Spinal cord (tissue), 10 donors: ENCODE data around the gene SERPINB6. TPM values are rescaled to one million over a fixed set of nuclear protein-coding genes. Genes with fewer than 3 reads are reported as not detected.
A peak's percentile ranks its signal among the peaks of the same experiment; 100 is the strongest.
"Not testable (repeated sequence)": the region's sequence is repeated elsewhere in the genome, so short reads cannot be mapped to it uniquely, and the experiment has no call there.

ENCODE experiments used
- DNase-seq, 6 donors: peaks; one replicate each; pipeline versions ENCODE4 v3.0.0 to v3.0.0-alpha.2; 2013 to 2015; ENCODE audit warnings: low spot score in 6 of 6, low read depth in 4 of 6
- H3K27ac ChIP-seq: one replicate; pipeline ENCODE4 v1.5.1; 2013; ENCODE audit warnings: low read depth, low read length, control low read depth
- H3K27me3 ChIP-seq: one replicate; pipeline ENCODE4 v1.6.1; 2013; ENCODE audit warnings: low read length; ENCODE audit not compliant: control insufficient read depth, insufficient read depth
- H3K36me3 ChIP-seq: one replicate; pipeline ENCODE4 v1.6.1; 2013; ENCODE audit warnings: low read length; ENCODE audit not compliant: control insufficient read depth, insufficient read depth
- H3K4me1 ChIP-seq: one replicate; pipeline ENCODE4 v1.6.1; 2013; ENCODE audit warnings: low read length; ENCODE audit not compliant: control insufficient read depth, insufficient read depth
- H3K4me3 ChIP-seq: one replicate; pipeline ENCODE4 v1.5.1; 2013; ENCODE audit warnings: low read depth, low read length, control low read depth
- H3K9me3 ChIP-seq: one replicate; pipeline ENCODE4 v1.6.1; 2013; ENCODE audit warnings: low read length; ENCODE audit not compliant: control insufficient read depth, insufficient read depth
- WGBS: methylation state at CpG from one replicate; pipeline ENCODE4 v1.1.5; 2013; ENCODE audit warnings: missing lambda C conversion rate; ENCODE audit not compliant: insufficient coverage; 5-methylcytosine and 5-hydroxymethylcytosine counted together
- polyA plus RNA-seq, 2 donors: library from polyadenylated mRNA; unstranded; fragments of 120-200 nt; gene quantifications; one replicate each; pipeline ENCODE4 v1.2.1, GENCODE V29; 2013; ENCODE audit not compliant: insufficient read length in 2 of 2
- total RNA-seq, 2 donors: library from RNA; depleted of rRNA in 1 of 2; stranded (reverse); fragments of 120-200 nt in 1 of 2; fragments of >200 nt in 1 of 2; gene quantifications; one replicate each; pipeline versions ENCODE4 v1.2.3 to v1.2.4, GENCODE V29; 2013 to 2014
- donor health status: healthy.

The SERPINB6 gene
- total and polyA plus RNA-seq, 4 donors, result 43.1 to 82.5 (median 76.8) TPM

DNA sequence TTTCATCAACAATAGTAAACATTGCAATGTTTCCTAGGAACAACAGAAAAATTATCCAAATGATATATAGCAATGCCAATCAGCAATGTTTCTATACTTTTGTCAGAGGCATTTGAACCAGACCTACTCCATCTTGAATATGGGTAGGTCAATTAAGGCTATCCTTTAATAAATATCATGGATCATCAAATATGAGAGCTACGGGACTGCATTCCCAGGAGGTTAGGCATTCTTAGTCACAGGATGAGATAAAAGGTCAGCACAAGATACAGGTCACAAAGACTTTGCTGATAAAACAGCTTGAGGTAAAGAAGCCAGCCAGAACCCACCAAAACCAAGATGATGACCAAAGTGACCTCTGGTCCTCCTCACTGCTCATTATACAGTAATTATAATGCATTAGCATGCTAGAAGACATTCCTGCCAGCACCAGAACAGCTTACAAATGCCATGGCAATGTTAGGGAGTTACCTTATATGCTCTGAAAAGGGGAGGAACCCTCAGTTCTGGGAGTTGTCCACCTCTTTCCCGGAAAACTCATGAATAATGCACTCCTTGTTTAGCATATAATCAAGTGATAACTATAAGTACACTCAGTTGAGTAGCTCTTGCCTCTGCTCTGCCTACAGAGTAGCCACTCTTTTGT is 8.6 kb upstream of the SERPINB6 start:
- H3K27ac ChIP-seq, result no peak overlapping the region
- DNase-seq, result no peak
- H3K36me3 ChIP-seq, result no peaks in the 10 kb centered on the region
- 86% methylated on average over 1 of the region's 2 CpGs for WGBS
- H3K9me3 ChIP-seq, result no peaks in the 10 kb centered on the region
- peaks cover 4% of the 10 kb centered on the region for H3K4me1 ChIP-seq
- H3K27me3 ChIP-seq, result no peaks in the 10 kb centered on the region
- H3K4me3 ChIP-seq, result no peak overlapping the region

DNA sequence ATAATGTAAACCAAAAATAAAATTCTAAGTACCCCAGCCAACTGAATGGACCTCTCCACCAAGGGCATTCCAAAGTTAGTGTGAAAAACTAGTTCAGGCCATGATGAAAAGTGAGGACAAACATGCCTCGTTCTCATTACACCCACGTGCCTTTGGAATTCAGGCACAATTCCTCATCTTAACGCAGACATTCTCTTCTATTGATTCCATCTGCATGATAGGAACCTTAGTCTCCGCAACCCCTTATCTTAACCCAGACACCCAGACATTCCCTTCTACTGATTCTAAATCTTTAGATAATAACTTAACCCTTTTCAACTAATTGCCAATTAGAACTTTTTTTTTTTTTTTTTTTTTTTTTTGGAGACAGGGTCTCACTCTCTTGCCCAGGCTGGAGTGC is 7.6 kb upstream of the SERPINB6 start:
- no peak overlapping the region for H3K27ac ChIP-seq
- no peaks in the 10 kb centered on the region for H3K36me3 ChIP-seq
- no peak overlapping the region for H3K4me3 ChIP-seq
- no peak for DNase-seq
- peaks cover 3% of the 10 kb centered on the region for H3K4me1 ChIP-seq
- WGBS, result 78% methylated on average over 3 of the region's 4 CpGs
- no peaks in the 10 kb centered on the region for H3K9me3 ChIP-seq
- no peaks in the 10 kb centered on the region for H3K27me3 ChIP-seq

DNA sequence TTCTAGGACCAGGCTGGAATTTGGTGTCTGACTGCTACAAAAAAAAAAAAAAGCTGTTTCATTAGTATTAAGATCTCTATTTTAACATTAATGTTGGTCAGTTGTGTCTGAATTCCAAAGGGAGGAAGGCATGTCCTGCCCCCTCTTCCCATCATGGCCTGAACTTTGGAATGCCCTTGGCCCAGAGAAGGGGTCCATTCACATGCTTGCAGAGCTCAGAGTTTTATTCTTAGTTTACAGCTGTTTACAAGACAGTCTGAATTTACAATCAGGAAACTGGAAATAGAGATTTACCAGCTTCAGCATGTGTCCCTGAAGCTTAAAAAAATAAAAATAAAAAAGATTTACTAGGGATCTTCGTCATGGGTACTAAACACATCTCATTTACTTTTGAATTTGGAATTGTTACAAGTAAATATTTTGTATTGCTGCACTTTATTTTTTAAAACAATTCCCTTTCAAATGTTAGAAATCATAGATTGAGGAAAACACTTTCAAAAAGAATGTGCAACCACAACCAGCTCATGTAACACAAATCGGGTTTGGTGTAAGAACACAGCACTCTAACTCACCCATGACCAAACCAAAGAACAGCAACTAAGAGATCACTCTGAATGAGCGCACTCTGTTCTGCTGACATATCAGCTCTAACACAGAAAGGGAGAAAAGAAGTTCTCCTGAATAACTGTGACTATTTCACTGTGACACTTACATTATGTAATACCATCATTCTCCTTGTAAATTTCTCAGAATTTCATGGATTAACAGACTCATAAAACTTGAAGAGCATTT is 6.6 kb upstream of the SERPINB6 start:
- H3K4me3 ChIP-seq, result no peak overlapping the region
- no peak for DNase-seq
- H3K4me1 ChIP-seq, result peaks cover 3% of the 10 kb centered on the region
- H3K36me3 ChIP-seq, result no peaks in the 10 kb centered on the region
- H3K9me3 ChIP-seq, result no peaks in the 10 kb centered on the region
- WGBS, result no CpG with 5 or more reads among the region's 3 CpGs
- no peaks in the 10 kb centered on the region for H3K27me3 ChIP-seq
- no peak overlapping the region for H3K27ac ChIP-seq

DNA sequence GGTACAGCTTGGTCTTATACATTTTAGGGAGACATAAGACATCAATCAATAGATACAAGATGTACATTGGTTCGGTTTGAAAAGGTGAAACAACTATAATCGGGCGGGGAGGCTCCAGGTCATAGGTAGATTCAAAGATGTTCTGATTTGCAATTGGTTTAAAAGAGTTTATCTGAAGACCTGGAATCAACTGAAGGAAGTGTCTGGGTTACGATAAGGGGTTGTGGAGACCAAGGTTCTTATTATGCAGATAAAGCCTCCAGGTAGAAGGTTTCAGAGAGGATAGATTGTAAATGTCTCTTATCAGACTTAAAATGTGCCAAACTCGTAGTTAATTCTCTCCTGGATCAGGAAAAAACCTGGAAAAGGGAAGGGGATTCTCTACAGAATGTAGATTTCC is 5.9 kb upstream of the SERPINB6 start:
- Histone ChIP-seq H3K4me1 (peaks cover 3% of the 10 kb centered on the region), H3K4me3 (no peak overlapping the region), H3K9me3 (no peaks in the 10 kb centered on the region), H3K36me3 (no peaks in the 10 kb centered on the region), H3K27ac (no peak overlapping the region), H3K27me3 (no peaks in the 10 kb centered on the region)
- WGBS, result 63% methylated on average over 4 of the region's 5 CpGs
- DNase-seq, result no peak

GRCh38 chr6:2976571-2977085 is 5.3 kb upstream of the SERPINB6 start:
- WGBS, result 67% methylated on average over 2 of the region's 7 CpGs
- Histone ChIP-seq H3K27me3 (no peaks in the 10 kb centered on the region), H3K9me3 (no peaks in the 10 kb centered on the region), H3K36me3 (no peaks in the 10 kb centered on the region), H3K4me3 (no peak overlapping the region), H3K27ac (no peak overlapping the region), H3K4me1 (peaks cover 7% of the 10 kb centered on the region)
- DNase-seq, result no peak

DNA sequence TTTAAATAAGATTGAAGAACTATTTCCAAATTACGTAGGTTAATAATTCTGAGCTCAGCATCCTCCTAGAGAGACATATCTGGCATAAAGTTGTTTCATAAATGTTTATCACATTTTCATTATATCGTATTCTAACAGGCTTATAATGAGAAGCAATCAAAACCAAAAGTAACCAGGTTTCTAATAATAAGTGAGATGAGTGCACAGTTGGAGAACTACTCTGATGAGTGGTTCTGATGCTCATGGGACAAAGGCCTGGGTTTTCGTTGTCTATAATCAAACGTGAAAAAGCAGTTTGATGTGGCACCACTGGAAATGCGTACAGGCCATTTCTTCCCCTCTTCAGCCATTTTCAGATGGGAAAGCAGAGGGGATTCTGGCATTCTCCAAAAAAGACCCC is 4.7 kb upstream of the SERPINB6 start:
- H3K4me3 ChIP-seq, result no peak overlapping the region
- no peaks in the 10 kb centered on the region for H3K27me3 ChIP-seq
- DNase-seq, result no peak
- WGBS, result 80% methylated on average over 1 of the region's 5 CpGs
- H3K4me1 ChIP-seq, result peaks cover 6% of the 10 kb centered on the region
- H3K27ac ChIP-seq, result no peak overlapping the region
- H3K36me3 ChIP-seq, result no peaks in the 10 kb centered on the region
- H3K9me3 ChIP-seq, result no peaks in the 10 kb centered on the region

DNA sequence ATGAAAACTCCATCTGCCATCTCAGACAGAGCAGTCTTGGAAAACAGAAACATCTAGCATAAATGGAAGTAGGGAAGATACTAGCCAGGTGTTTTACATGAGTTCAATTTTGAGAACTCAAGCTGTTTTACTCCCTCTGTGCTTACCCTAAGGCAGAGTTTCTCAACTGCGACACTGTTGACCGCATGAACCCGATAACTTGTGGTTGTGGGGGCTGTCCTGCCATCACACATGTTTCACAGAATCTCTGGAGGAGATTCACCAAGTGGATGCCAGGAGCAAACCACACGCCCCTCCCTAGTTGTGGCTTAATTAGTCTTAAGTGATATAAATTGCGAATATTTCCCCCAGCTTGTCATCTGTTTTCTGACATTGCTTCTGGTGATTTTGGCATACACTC is 2.3 kb upstream of the SERPINB6 start:
- no peaks in the 10 kb centered on the region for H3K27me3 ChIP-seq
- DNase-seq, result no peak
- no peak overlapping the region for H3K4me3 ChIP-seq
- H3K36me3 ChIP-seq, result no peaks in the 10 kb centered on the region
- H3K9me3 ChIP-seq, result no peaks in the 10 kb centered on the region
- WGBS, result no CpG with 5 or more reads among the region's 5 CpGs
- no peak overlapping the region for H3K27ac ChIP-seq
- peaks cover 15% of the 10 kb centered on the region for H3K4me1 ChIP-seq

DNA sequence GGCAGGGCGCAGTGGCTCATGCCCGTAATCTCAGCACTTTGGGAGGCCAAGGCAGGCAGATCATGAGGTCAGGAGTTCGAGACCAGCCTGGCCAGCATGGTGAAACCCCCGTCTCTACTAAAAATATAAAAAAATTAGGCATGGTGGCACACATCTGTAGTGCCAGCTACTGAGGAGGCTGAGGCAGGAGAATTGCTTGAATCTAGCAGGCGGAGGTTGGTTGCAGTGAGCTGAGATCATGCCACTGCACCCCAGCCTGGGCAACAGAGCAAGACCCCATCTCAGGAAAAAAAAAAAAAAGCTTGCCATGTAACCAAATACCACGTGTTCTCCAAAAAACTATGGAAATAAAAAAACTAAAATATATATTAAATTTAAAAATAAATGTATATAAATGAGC is 1.8 kb upstream of the SERPINB6 start:
- peaks cover 15% of the 10 kb centered on the region for H3K4me1 ChIP-seq
- not testable (repeated sequence) for H3K27me3 ChIP-seq, H3K36me3 ChIP-seq, H3K27ac ChIP-seq, H3K4me3 ChIP-seq, H3K9me3 ChIP-seq, DNase-seq
- WGBS, result no CpG with 5 or more reads among the region's 6 CpGs

GRCh38 chr6:2972685-2973084 is 1.3 kb upstream of the SERPINB6 start:
- not testable (repeated sequence) for DNase-seq, H3K36me3 ChIP-seq, H3K4me3 ChIP-seq, H3K27me3 ChIP-seq, H3K9me3 ChIP-seq, H3K27ac ChIP-seq
- H3K4me1 ChIP-seq, result peaks cover 15% of the 10 kb centered on the region
- 90% methylated on average over 2 of the region's 5 CpGs for WGBS

GRCh38 chr6:2972219-2972487 is 786 bp upstream of the SERPINB6 start:
- Histone ChIP-seq H3K4me3 (peak overlapping the region; percentile 50), H3K4me1 (peaks cover 15% of the 10 kb centered on the region), H3K27ac (peak overlapping the region; percentile 91)
- H3K9me3 ChIP-seq, DNase-seq, H3K27me3 ChIP-seq, H3K36me3 ChIP-seq: not testable (repeated sequence)
- WGBS, result no CpG with 5 or more reads among the region's 1 CpG
